Activated naive CD4-positive, alpha-beta T cell treated with Interleukin-2 at 50 U/mL for 16 hours (primary cell): Measurements from ENCODE around the gene PLEKHG7.
"Not testable (repeated sequence)": the region's sequence is repeated elsewhere in the genome, so short reads cannot be mapped to it uniquely, and the experiment has no call there.

Experiments used
- DNase-seq: peaks from one replicate; pipeline ENCODE4 v3.0.0-alpha.2; 2020

PLEKHG7 gene

DNA sequence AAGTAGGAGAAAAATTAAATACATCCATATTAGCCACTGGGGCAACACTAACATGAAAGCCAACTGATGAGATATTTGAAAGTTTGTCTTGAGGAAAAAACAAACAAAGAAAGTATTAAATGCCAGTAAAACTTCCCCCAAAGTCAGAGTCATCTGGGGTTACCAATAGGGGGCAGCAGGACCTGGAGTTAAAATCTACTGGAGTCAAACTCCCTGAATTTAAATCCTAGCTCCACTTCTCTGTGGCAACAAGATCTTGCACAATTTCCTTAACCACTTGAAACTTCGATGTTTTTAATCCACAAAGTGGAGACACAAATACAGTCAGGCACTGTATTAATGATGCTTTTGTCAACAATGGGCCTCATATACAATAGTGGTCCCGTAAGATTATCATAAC lies 14.4 kb downstream of the PLEKHG7 start:
- DNase-seq, result no peak

DNA sequence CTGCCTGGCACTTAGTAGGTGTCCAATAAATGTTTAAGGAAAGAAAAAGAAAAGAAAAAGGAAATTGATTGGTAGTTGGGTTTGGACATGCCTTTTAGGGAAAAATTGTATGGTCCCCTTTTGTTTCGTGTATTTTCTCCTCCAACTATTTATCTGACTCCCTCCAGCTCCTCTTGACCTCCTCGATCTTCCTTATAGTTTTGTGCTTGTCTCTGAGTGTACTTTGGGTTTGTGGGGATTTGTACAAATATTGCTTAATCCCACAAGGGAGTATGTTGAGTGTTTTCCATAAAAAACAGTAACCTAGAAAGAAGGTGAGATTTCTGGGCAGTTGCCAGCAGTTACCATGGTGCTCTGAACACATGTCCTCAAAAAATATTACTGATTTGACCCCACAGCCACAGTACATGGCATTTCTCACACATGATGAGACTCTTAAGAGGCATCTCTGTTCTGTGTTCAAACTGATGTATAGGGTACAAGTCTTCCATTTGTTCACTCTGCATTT lies 15.7 kb downstream of the PLEKHG7 start:
- DNase-seq, result no peak

DNA sequence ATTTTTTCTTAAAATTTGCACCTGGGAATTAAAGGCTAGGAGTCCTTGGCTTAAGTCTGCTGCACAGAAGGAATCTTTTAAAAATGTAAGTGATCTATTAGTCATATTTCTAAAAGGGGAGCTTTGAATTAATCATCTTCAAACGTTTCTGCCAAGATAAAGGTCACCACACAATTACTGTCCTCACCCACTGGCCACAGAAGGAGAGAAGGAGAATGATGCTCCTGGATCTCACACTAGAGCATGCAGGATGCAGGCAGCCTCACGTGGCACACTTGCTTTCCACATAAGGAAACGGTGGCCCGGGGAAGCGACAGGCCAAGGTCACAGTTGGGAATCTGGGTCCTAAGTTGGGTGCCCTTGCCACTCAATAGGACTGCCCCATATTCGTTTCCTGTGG lies 16.9 kb downstream of the PLEKHG7 start:
- no peak for DNase-seq

DNA sequence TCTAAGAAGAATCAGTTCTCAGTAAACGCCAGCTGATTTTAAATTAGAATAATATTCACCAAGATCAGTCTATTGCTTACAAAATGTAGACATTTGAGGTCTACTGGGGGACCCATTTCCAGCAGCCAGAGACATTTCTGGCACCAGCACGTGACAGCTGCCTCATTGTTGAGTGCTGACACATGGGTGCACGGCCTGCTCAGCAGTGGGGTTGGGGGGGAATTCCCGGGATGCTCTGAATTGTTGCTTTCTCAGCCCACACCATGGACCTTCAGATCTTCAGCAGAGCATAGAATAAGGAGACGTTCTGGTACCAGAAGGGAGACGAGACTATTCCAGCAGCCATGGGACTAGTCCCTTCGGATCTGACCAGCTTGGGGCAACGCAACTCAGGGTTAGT lies 18.3 kb downstream of the PLEKHG7 start:
- no peak for DNase-seq

DNA sequence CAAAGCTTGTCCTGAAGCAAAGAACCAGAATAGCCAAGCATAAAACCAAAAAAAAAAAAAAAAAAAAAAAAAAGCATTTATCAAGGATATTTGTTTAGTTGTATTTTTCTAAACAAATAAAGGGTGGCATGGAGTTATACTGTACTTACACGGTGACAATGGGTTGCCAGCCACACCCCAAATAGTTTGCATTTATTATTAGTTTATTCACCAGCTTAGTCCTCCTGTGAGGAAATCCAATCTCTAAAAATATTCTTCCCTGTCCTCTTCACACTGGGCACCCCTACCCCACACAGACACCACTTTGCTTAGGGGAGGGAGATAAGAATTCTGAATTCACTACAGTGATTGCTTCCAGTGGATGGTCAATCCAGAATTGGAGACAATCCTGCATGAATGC lies 18.9 kb downstream of the PLEKHG7 start:
- DNase-seq, result no peak

DNA sequence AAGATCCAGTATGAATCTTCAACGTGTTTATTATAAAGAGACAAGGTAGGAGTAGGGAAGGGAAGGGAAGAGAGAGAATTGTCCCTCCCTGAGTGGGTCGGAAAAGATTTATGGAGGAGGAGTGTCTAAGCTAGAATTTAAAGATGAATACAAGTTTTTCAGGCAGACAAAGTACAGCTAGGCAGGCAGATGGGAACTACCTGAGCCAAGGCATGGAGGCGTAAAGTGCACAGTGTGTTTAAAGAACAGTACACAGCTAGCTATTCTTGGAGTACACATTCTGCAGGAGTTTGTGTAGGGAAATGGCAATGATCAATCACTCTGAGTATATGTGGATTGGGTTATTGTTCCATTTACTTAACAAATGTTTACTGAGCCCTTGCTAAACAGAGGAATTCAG lies 20.1 kb downstream of the PLEKHG7 start:
- no peak for DNase-seq

DNA sequence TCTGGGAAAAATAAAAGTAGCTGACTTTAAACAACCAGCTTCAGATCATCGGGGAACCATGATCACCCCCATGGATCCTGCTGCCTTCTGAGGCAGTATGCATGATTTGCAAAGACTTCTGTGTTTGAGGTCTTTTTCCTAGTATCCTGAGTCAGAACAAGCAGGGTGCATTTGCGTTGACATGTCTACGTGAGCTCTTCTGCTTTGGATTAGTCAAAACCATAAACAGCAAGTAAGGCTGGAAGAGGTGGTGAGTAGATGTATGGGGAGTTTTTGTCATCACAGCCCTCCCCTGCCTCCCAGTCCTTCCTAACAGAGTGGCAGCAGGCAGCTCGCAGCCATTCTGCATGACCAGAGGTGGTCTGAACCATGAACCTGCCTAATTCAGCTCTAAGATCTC lies 24.1 kb downstream of the PLEKHG7 start:
- no peak for DNase-seq

DNA sequence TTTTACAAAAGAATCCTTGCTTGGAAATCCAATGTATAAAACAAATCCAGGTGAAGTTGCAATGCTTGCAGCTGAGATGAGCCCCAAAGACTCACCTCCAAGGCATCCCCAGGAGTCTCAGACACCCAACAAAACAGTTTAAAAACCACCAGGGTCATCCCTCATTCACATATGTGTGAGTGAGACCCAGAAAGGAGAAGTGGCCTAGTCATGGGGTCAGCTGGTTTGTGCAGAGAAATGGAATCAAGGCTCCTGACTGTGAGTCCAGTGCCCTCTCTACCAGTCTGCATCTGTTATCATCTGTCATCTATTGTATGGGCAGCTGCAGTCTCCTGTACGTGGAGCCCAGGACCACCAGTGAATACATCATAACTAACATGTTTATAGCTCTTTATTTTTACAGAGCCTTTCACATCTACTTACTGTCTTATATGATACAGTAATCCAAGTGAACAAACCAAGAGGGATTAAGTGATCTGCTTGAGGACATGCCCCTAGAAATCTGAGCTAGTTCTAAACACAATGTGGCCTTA lies 27.1 kb downstream of the PLEKHG7 start:
- no peak for DNase-seq

DNA sequence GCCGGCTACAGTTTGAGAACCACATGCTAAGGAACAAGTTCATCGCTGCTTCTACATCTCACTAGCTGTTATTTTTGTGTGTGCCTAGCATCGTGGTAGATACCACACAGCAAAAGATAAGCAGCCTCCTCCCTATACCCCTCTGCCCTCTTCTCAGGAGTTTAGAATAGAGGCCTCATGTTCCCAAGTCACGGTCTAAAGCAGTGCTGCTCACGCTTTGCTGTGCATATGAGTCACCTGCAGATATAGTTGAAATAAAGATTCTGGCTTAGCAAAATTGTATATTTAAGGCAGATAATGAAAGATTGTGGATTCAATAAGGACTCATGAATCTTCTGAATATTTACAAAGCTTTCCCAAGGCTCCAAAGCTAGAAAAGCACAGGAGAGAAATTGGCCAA lies 28.0 kb downstream of the PLEKHG7 start:
- no peak for DNase-seq

DNA sequence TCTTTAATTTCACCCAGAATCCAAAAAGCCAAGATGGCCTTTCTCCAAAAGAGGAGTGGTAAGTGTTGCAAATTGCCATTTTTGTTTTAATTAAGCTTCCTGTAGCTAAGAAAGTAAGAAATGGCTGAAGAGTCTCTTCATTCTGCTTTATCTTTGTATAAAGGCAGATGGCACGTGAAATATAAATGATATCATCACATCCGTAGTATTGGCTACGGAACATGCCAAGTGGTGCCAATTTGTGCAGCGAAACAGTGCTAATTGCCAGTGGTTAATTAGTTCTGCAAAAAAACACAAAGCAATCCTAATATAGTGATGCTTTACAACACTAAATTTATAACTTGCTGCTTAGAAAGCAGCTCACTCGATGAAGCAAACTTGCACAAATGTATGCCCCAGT lies 29.4 kb downstream of the PLEKHG7 start:
- DNase-seq, result no peak

DNA sequence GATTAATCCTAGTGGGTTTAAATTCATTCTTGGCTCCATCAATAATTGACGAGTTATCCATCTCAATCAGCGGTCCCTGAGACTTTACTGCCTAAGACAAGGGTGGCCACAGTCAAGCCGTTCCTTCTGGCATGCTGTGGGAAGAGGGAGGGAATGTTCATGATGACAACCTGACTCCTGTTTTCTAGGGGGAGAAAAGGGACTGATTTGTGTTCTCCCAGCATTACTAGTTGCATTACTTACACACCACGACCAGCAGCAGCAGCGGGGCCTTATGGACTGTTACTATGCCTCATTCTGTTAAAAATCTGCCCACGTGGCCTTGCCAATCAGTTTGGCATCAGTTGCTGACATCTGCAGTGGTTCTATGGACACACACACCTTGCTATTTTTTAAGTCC lies 29.9 kb downstream of the PLEKHG7 start:
- no peak for DNase-seq

DNA sequence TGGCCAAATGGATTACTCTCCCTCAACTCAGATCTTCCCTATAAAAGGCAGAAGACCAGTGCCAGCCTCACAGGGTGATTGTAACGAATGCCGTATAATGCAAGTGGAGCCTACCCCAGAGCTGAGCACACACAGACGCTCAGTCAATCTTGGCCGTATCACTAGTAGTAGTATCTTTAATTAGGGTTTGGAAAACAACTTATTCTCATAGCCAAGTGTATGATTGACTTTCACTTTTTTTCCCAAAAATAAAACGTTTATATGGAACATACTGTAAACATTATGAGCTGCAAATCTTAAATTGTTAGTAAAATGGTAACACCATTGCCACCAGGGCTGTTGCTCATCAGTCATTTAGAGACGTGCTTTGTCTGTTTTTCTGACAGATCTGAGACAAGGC lies 30.4 kb downstream of the PLEKHG7 start:
- no peak for DNase-seq

DNA sequence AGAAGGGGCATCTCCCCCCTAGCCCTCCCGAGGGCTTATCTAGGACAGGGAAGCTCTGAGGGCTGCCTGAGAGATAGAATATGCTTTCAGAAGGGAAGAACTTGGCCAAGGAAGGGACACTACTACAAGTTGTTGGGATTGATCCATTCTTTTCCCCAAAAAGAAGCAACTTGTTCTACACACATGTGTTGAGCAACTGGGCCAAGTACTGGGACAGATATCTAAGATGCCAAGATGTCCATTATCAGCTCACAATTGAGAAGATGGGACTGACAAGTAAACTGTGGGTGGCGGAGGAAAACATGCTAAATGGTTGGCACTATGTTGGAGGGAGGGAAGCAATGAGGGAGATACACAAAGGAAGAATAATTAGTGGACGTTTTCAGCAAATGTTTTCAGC lies 30.9 kb downstream of the PLEKHG7 start:
- no peak for DNase-seq

DNA sequence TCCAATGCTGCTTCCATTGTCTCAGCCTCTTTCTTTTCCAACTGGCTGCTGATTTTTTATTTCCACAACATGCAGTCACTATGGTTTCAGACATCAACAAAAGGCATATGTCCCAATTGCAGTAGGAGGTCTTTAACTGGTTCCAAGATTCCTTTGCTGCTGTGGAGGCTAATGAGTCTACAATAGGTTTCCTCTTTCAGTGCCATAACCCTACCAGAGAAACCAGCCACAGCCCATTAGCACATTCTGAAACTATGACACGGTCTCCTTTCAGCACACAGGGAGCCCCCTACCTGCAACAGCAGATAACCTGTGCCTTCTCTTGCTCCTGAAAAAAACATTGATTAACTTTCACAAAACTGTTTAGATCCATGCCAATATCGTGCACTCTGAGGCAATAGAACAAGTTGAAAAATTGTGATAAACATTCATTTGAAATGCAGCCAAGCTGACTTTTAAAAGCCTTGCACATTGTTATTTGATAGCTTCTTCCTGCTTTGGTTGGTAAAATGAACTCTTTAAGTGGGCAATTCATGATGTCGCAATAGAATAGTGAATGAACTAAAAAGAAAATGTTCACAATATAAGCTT lies 32.4 kb downstream of the PLEKHG7 start:
- DNase-seq, result no peak

DNA sequence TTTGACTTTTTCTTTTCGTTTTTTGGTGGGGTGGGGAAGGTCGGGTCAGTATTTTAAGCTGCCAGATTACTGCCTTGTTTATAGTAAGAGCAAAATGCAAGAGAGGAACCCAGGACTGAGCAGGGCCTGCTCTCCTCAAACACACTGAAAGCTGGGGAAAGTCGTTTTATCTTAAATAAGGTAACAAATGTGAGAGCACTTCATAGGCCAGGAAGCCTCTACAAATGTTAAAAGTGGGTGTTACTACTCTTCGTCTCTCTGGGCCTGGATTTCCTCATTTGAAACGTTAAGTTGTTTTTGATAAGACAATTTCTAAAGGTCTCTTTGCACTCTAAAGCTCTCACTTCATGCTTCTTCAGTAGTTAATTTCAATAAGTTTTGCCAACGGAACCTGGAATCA lies 33.8 kb downstream of the PLEKHG7 start:
- DNase-seq, result no peak

DNA sequence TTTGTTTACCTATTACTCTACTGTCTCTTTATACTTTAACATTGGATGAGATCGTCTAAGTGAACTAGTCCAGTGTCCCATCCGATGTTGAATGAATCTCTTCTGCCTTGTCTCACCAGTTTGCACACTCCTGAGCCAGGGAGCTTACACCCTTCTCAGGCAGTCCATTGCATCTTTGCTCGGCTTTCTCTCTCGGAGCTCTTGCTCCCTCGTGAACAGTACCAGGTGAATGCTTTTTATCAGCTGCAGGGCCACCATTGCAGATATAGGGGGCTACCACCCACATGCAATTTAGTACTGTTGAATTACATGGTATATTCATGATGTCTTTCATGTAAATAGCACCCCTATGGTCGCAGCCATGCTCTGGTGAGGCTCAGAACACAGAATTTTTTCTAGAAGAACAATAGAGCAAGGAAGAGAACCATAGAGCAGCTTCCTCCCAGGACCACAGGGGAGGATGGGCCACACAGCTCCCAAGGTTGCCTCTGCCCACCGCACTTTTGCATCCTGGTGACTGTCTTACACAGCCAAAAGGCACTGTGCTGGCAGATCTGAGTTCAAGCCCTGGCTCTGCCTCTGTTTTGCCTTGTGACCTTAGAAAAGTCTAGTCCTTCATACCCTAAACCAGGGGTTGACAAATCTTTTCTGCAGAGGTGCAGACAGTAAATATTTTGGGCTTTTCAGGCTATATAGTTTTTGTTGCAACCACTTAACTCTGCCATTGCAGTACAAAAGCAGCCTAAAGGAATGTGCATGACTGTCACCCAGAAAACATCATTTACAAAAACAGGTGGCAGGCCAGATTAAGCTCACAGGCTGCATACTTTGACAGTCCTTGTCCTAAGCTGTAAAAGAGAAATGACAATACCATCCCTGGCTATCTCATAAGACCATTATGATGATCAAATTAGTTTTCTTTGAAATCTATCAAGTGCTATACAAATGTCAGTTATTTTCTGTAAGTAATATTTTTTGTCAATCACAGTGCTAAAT lies 35.4 kb downstream of the PLEKHG7 start:
- no peak for DNase-seq

DNA sequence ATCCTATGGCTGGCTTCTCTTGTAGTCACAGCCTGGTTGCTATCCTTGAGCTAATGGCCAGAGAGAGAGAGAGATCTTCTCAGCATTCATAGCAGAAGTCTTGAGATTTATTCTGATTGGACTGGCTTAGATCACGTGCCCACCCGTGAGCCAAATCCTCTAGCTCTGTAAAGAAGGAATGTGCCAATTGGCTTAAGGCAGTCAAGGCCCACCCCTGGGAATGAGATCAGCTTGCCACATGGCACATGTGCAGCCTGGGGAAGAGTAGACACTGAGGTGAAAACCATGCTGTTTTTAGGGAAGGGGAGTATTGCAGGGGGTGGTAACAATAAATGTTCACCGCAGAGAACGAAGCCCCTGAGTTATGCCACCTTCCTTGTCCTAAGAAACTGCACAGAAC lies 36.3 kb downstream of the PLEKHG7 start:
- no peak for DNase-seq

DNA sequence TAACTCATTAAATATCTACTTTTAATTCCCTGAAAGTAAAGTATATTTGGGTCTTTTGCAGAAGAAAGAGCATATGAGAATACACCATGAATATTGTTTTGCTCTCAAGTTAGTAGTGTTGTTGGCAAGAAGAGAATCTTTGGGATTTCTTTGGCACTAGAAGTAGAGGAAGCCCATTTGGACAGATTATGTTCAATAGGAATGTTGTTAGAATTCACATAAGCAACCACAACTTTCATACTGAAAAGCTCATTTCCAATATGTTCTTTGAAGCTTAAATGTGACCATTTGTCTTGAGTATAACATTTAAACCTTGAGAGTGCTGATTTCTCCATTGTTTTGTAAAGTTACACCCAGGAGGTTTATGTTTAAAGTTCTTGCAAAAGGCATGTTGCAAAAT lies 37.6 kb downstream of the PLEKHG7 start:
- DNase-seq, result no peak

DNA sequence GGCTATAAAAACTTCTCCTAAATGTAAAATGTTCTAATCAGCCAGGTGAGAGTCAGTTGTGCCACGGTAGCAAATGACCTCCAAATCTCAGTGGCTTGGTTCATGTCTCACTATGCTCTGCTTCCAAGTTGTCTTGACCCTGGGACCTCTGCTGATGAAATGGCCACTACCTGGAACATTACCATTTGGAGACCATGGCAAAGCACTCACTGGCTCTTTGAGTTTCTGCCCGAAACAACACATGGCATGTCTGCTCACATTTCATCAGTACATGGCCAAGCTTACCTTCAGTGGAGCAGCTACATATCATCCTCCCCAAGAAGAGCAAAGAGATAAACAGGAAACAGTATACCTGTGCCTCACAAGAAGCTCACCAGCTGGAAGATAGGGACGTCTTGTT lies 40.2 kb downstream of the PLEKHG7 start:
- no peak for DNase-seq

DNA sequence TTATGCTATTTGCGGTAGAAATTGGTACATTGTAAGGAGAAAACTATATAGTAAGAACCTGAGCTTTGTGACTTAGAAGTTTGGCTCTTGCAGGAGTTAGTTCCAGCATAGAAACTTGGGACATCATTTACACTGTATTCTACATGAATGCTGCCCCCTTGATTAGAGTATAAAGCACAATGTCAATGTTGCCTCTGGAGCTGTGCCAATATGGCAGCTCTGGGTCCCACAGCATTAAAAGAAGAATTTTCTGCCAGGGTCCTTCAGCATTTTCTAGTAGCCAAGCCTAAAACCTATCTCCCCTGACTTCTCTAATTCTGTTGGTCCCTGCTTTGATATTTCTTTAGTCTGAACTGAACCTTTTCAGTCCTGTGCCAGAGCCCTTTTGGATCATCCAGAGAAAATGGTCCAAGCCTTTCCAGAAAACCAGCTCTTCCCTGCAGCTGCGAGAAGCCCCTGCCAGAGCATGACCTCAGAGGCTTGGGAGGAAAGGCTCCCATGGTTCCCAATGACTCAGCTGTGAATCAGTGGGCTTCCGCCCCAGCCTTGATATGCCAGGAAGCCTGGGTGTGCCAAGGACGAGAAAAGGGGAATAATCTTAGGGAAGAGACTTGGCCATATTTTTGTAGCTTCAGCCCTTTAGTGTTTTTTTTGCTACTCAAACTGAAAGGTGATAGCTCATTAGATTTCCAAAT lies 43.2 kb downstream of the PLEKHG7 start:
- no peak for DNase-seq

DNA sequence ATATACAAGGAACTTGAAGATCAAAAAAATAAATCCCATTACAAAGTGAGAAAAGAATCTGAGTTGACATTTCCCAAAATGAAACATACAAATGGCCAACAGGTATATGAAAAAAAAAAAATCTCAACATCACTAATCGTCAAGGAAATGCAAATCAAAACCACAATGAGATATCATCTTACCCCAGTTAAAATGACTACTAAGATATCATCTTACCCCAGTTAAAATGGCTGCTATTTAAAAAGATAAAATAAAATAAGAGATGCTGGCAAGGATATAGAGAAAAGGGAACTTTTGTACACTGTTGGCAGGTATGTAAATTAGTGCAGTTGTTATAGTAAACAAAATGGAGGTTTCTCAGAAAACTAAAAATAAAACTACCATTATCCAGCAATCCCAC lies 44.4 kb downstream of the PLEKHG7 start:
- DNase-seq, result no peak

DNA sequence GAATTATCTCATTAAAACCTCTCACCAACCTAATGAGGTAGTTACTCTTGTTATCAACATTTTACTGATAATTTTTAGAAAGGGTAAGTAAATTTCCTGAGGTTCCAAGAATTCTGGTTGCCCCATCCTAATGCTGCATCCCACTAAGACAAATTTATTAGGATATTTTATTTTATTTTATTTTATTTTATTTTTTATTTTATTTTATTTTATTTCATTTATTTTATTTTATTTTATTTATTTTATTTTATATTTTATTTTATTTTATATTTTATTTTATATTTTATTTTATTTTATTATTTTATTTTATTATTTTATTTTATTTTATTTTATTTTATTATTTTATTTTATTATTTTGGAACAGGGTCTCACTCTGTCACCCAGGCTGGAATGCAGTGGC lies 46.9 kb downstream of the PLEKHG7 start:
- not testable (repeated sequence) for DNase-seq
